Fibroblast of lung (primary cell): Measurements from ENCODE around the gene CYP26B1. TPM values are rescaled to one million over a fixed set of nuclear protein-coding genes. Genes with fewer than 3 reads are reported as not detected.

Experiments used
- DNase-seq, 2 donors: peaks; one replicate each; pipeline versions ENCODE4 v3.0.0 to v3.0.0-alpha.2; 2010; ENCODE audit warnings: low read depth in 2 of 2
- H2AFZ ChIP-seq: 2 replicates; pipeline ENCODE4 v1.5.1; 2012; ENCODE audit warnings: low read length, control low read depth, inconsistent platforms
- H3K27ac ChIP-seq: 2 replicates; pipeline ENCODE4 v1.5.1; 2011; ENCODE audit warnings: low read length, control low read depth; ENCODE audit not compliant: insufficient read depth
- H3K27me3 ChIP-seq: 2 replicates; pipeline ENCODE4 v1.5.1; 2011; ENCODE audit warnings: mild to moderate bottlenecking, low read length; ENCODE audit not compliant: control insufficient read depth, insufficient read depth
- H3K36me3 ChIP-seq: 2 replicates; pipeline ENCODE4 v1.5.1; 2011; ENCODE audit warnings: low read length; ENCODE audit not compliant: control insufficient read depth, insufficient read depth
- H3K4me1 ChIP-seq: 2 replicates; pipeline ENCODE4 v1.5.1; 2011; ENCODE audit warnings: low read length; ENCODE audit not compliant: control insufficient read depth, insufficient read depth; ENCODE audit errors: extremely low read depth
- H3K4me2 ChIP-seq: 2 replicates; pipeline ENCODE4 v1.5.1; 2011; ENCODE audit warnings: low read length, control low read depth; ENCODE audit not compliant: insufficient read depth; ENCODE audit errors: extremely low read depth
- H3K4me3 ChIP-seq, 4 experiments: fragments of 200-600 bp in 1 of 4; sonication (generic) in 1 of 4; replicated peaks in 1 of 4; 2 replicates each; pipeline ENCODE4 v1.5.1; 2011 to 2016; ENCODE audit warnings: low read length in 4 of 4, low read depth in 3 of 4, mild to moderate bottlenecking in 3 of 4, control low read depth in 2 of 4, inconsistent platforms in 1 of 4, mixed read lengths in 1 of 4; ENCODE audit not compliant: insufficient read depth in 1 of 4; ENCODE audit errors: control extremely low read depth in 1 of 4
- H3K79me2 ChIP-seq: 2 replicates; pipeline ENCODE4 v1.5.1; 2012; ENCODE audit warnings: mild to moderate bottlenecking, low read length, inconsistent platforms; ENCODE audit not compliant: control insufficient read depth, insufficient read depth
- H3K9ac ChIP-seq: 2 replicates; pipeline ENCODE4 v1.5.1; 2011; ENCODE audit warnings: mild to moderate bottlenecking, low read length, control low read depth; ENCODE audit not compliant: insufficient read depth
- H3K9me3 ChIP-seq: 2 replicates; pipeline ENCODE4 v1.5.1; 2012; ENCODE audit warnings: low read depth, low read length; ENCODE audit not compliant: control insufficient read depth, insufficient read depth
- H4K20me1 ChIP-seq: 2 replicates; pipeline ENCODE4 v1.5.1; 2011; ENCODE audit warnings: low read length; ENCODE audit not compliant: control insufficient read depth, insufficient read depth; ENCODE audit errors: extremely low read depth
- EZH2 ChIP-seq: IDR thresholded peaks from 2 replicates; pipeline ENCODE4 v1.5.1; 2012; ENCODE audit warnings: low read length, control low read depth, mild to moderate bottlenecking; ENCODE audit errors: missing control alignments
- polyA plus RNA-seq, 2 donors: library from polyadenylated mRNA; depleted of rRNA in 1 of 2; stranded (reverse) in 1 of 2; unstranded in 1 of 2; fragments of >200 nt; gene quantifications; 2 replicates each; pipeline ENCODE4 v1.2.1, GENCODE V29; 2011 to 2012; ENCODE audit warnings: missing spikeins in 1 of 2
- total RNA-seq: library from RNA; depleted of rRNA; stranded (reverse); fragments of >200 nt; gene quantifications from 2 replicates; pipeline ENCODE4 v1.2.1, GENCODE V29; 2014
- TF ChIP-seq, protein P1 (sequence below), 2 donors: IDR thresholded peaks in 1 of 2; conservative IDR thresholded peaks in 1 of 2; 1 replicate in 1 of 2; 2 replicates in 1 of 2; pipeline ENCODE4 v1.5.1; 2011 to 2012; ENCODE audit warnings: low read length in 2 of 2, control low read depth in 1 of 2, inconsistent platforms in 1 of 2, low read depth in 1 of 2, mild to moderate bottlenecking in 1 of 2

Gene CYP26B1
- total and polyA plus RNA-seq, 2 donors (not counting 1 experiment from before 2014, with no cell fraction given) = 0.09 to 0.17 TPM

GRCh38 chr2:72136933-72137497 lies 10.6 kb downstream of the CYP26B1 start:
- Histone ChIP-seq H4K20me1 (peaks cover 2% of the 10 kb centered on the region), H3K9me3 (no peaks in the 10 kb centered on the region), H3K27ac (no peak overlapping the region), H2AFZ (no peak overlapping the region), H3K9ac (no peak overlapping the region), H3K4me1 (no peaks in the 10 kb centered on the region), H3K27me3 (peaks cover under 1% of the 10 kb centered on the region), H3K36me3 (no peaks in the 10 kb centered on the region), H3K4me2 (no peak overlapping the region), H3K4me3 (no peak overlapping the region), H3K79me2 (no peaks in the 10 kb centered on the region)
- DNase-seq = no peak
- no peak for TF ChIP-seq EZH2
- TF ChIP-seq, protein P1, sequence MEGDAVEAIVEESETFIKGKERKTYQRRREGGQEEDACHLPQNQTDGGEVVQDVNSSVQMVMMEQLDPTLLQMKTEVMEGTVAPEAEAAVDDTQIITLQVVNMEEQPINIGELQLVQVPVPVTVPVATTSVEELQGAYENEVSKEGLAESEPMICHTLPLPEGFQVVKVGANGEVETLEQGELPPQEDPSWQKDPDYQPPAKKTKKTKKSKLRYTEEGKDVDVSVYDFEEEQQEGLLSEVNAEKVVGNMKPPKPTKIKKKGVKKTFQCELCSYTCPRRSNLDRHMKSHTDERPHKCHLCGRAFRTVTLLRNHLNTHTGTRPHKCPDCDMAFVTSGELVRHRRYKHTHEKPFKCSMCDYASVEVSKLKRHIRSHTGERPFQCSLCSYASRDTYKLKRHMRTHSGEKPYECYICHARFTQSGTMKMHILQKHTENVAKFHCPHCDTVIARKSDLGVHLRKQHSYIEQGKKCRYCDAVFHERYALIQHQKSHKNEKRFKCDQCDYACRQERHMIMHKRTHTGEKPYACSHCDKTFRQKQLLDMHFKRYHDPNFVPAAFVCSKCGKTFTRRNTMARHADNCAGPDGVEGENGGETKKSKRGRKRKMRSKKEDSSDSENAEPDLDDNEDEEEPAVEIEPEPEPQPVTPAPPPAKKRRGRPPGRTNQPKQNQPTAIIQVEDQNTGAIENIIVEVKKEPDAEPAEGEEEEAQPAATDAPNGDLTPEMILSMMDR (conservative IDR thresholded peaks at IDR 0.05 in 1 of 2, IDR thresholded peaks at IDR 0.05 in 1 of 2; ENCODE audit: low read depth in 1 of 2, low read length in 2 of 2) = no peak

DNA sequence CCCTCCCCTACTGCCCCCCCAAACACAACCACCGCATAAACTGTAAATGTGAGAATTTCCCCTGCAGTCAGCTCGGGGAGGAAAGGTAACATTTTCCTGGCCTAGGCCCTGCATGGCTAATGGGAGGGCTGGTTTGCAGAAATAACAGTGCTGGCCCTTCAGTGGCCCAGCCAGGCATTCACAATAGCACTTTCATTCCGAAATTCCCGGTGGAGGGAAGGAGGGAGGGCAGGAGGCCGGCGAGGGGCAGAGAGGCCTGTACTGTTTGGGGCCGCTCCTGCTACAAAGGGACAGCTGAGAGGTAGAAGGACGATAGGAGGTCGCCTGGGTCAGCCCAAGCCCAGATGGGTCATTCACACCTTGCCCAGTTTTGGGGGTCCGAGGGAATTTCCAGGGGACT lies 11.3 kb downstream of the CYP26B1 start:
- TF ChIP-seq, protein P1 (conservative IDR thresholded peaks at IDR 0.05 in 1 of 2, IDR thresholded peaks at IDR 0.05 in 1 of 2; ENCODE audit: low read depth in 1 of 2, low read length in 2 of 2) = no peak
- no peak for TF ChIP-seq EZH2
- H3K27me3 ChIP-seq = no peaks in the 10 kb centered on the region

GRCh38 chr2:72135921-72136320 lies 11.7 kb downstream of the CYP26B1 start:
- Histone ChIP-seq H3K4me3 (no peak overlapping the region), H3K79me2 (no peaks in the 10 kb centered on the region), H4K20me1 (peaks cover 2% of the 10 kb centered on the region), H3K4me1 (no peaks in the 10 kb centered on the region), H3K4me2 (no peak overlapping the region), H3K27ac (no peak overlapping the region), H3K27me3 (no peaks in the 10 kb centered on the region), H2AFZ (no peak overlapping the region), H3K9ac (no peak overlapping the region), H3K36me3 (no peaks in the 10 kb centered on the region), H3K9me3 (no peaks in the 10 kb centered on the region)
- DNase-seq = no peak
- no peak for TF ChIP-seq EZH2
- TF ChIP-seq, protein P1 (conservative IDR thresholded peaks at IDR 0.05 in 1 of 2, IDR thresholded peaks at IDR 0.05 in 1 of 2; ENCODE audit: low read depth in 1 of 2, low read length in 2 of 2) = no peak

More for the DNA sequence above, 11.3 kb downstream of the CYP26B1 start:
- no peak for DNase-seq
- Histone ChIP-seq H3K4me1 (no peaks in the 10 kb centered on the region), H3K27ac (no peak overlapping the region), H3K36me3 (no peaks in the 10 kb centered on the region), H3K4me3 (no peak overlapping the region), H4K20me1 (peaks cover 2% of the 10 kb centered on the region), H3K9me3 (no peaks in the 10 kb centered on the region), H2AFZ (no peak overlapping the region), H3K4me2 (no peak overlapping the region), H3K9ac (no peak overlapping the region), H3K79me2 (no peaks in the 10 kb centered on the region)
